Endothelial cell of umbilical vein (primary cell): ENCODE results near the gene GPSM1. TPM values are rescaled to one million over a fixed set of nuclear protein-coding genes. Genes with fewer than 3 reads are reported as not detected.
A peak's percentile ranks its signal among the peaks of the same experiment; 100 is the strongest.

ENCODE experiments used
- BruUV-seq: library from RNA; stranded (reverse); fragments of 400-500 nt; replicated peaks from 2 replicates; lab custom pipeline; 2021; lab: Mats Ljungman, UMichigan
- CTCF ChIA-PET: fragments of 300-600, 350-600 bp; sonication (Branson Sonifier 250); formaldehyde crosslinking; loops from one replicate; lab custom pipeline; 2021; ENCODE audit warnings: antibody characterized with exemption, inconsistent platforms; lab: Charles Lee
- POLR2A ChIA-PET: fragments of 300-600, 350-600 bp; sonication (Branson Sonifier 250); formaldehyde crosslinking; loops from one replicate; lab custom pipeline; 2021; ENCODE audit warnings: antibody characterized with exemption, inconsistent platforms; lab: Charles Lee
- DNase-seq: peaks from one replicate; pipeline ENCODE4 v3.0.0-alpha.2; 2011; ENCODE audit warnings: low read depth, low spot score
- FAIRE-seq: peaks from 2 replicates; lab custom pipeline; 2011; peaks lifted over from hg19 to GRCh38; lab: Jason Lieb, UNC
- H2AFZ ChIP-seq: 2 replicates; pipeline ENCODE4 v1.6.0; 2012; ENCODE audit warnings: low read depth, low read length, control low read depth, inconsistent platforms
- H3K27ac ChIP-seq: 2 replicates; pipeline ENCODE4 v1.5.1; 2011; ENCODE audit warnings: low read depth, mild to moderate bottlenecking, control low read depth, low read length, moderate library complexity; ENCODE audit not compliant: insufficient read depth
- H3K27me3 ChIP-seq, 2 experiments: 2 replicates each; pipeline versions ENCODE4 v1.6.0 to v1.6.1; 2011; ENCODE audit warnings: low read length in 2 of 2, mixed read lengths in 1 of 2; ENCODE audit not compliant: control insufficient read depth in 2 of 2, insufficient read depth in 2 of 2
- H3K36me3 ChIP-seq, 2 experiments: 2 replicates in 1 of 2; 3 replicates in 1 of 2; pipeline ENCODE4 v1.5.1; 2011; ENCODE audit warnings: low read length in 2 of 2, mild to moderate bottlenecking in 1 of 2, moderate library complexity in 1 of 2; ENCODE audit not compliant: control insufficient read depth in 2 of 2, insufficient read depth in 2 of 2; ENCODE audit errors: extremely low read depth in 1 of 2
- H3K4me1 ChIP-seq: 3 replicates; pipeline ENCODE4 v1.5.1; 2011; ENCODE audit warnings: mild to moderate bottlenecking, low read length; ENCODE audit not compliant: control insufficient read depth, insufficient read depth; ENCODE audit errors: extremely low read depth
- H3K4me2 ChIP-seq: 2 replicates; pipeline ENCODE4 v1.6.1; 2011; ENCODE audit warnings: low read length, control low read depth, mixed read lengths; ENCODE audit not compliant: insufficient read depth
- H3K4me3 ChIP-seq, 3 experiments: fragments of 200-600 bp in 1 of 3; sonication (generic), shearing (Covaris generic) in 1 of 3; replicated peaks in 1 of 3; 2 replicates each; pipeline ENCODE4 v1.5.1; 2011 to 2016; ENCODE audit warnings: control low read depth in 3 of 3, low read length in 3 of 3, mild to moderate bottlenecking in 2 of 3, inconsistent platforms in 1 of 3, low read depth in 1 of 3, moderate library complexity in 1 of 3; ENCODE audit not compliant: insufficient read depth in 1 of 3
- H3K79me2 ChIP-seq: 2 replicates; pipeline ENCODE4 v1.6.0; 2012; ENCODE audit warnings: low read length, inconsistent platforms; ENCODE audit not compliant: control insufficient read depth, insufficient read depth
- H3K9ac ChIP-seq: replicated peaks from 2 replicates; pipeline ENCODE3; 2011; ENCODE audit warnings: low read length, control low read depth; ENCODE audit not compliant: insufficient read depth; ENCODE audit errors: extremely low read depth
- H3K9me1 ChIP-seq: replicated peaks from 3 replicates; pipeline ENCODE4 v1.6.0; 2011; ENCODE audit warnings: mild to moderate bottlenecking, low read length; ENCODE audit not compliant: control insufficient read depth, insufficient read depth; ENCODE audit errors: extremely low read depth
- H3K9me3 ChIP-seq: replicated peaks from 2 replicates; pipeline ENCODE4 v1.5.1; 2012; ENCODE audit warnings: low read length, inconsistent platforms; ENCODE audit not compliant: control insufficient read depth, insufficient read depth
- H4K20me1 ChIP-seq: replicated peaks from 2 replicates; pipeline ENCODE3; 2011; ENCODE audit warnings: mild to moderate bottlenecking, low read length; ENCODE audit not compliant: control insufficient read depth, insufficient read depth; ENCODE audit errors: extremely low read depth
- CTCF ChIP-seq, 2 donors: IDR thresholded peaks; 1 replicate in 1 of 2; 2 replicates in 1 of 2; pipeline ENCODE4 v1.5.1; 2011; ENCODE audit warnings: low read length in 2 of 2, mild to moderate bottlenecking in 2 of 2, moderate library complexity in 2 of 2, control low read depth in 1 of 2, inconsistent platforms in 1 of 2, low read depth in 1 of 2; ENCODE audit not compliant: insufficient read depth in 1 of 2; ENCODE audit errors: extremely low read depth in 1 of 2
- EZH2 ChIP-seq: IDR thresholded peaks from 2 replicates; pipeline ENCODE4 v1.6.1; 2012; ENCODE audit warnings: borderline replicate concordance, low read depth, mild to moderate bottlenecking, moderate library complexity, low read length, inconsistent platforms; ENCODE audit not compliant: severe bottlenecking
- FOS ChIP-seq: IDR thresholded peaks from 2 replicates; pipeline ENCODE4 v1.6.1; 2011; ENCODE audit warnings: mild to moderate bottlenecking, low read length, moderate library complexity, borderline replicate concordance; ENCODE audit not compliant: insufficient read depth
- GATA2 ChIP-seq: IDR thresholded peaks from 2 replicates; pipeline ENCODE4 v1.7.0; 2011; ENCODE audit warnings: low read depth, mild to moderate bottlenecking, moderate library complexity, mixed read lengths, low read length; ENCODE audit not compliant: insufficient read length, insufficient read depth
- JUN ChIP-seq: IDR thresholded peaks from 2 replicates; pipeline ENCODE4 v1.6.1; 2011; ENCODE audit warnings: borderline replicate concordance, low read depth; ENCODE audit not compliant: insufficient read length, insufficient read depth
- MAX ChIP-seq: IDR thresholded peaks from 2 replicates; pipeline ENCODE4 v1.6.1; 2011; ENCODE audit not compliant: insufficient read depth, insufficient read length
- MYC ChIP-seq: IDR thresholded peaks from one replicate; pipeline ENCODE4 v1.6.1; 2011; ENCODE audit warnings: mild to moderate bottlenecking, low read depth, low read length
- POLR2A ChIP-seq: IDR thresholded peaks from 2 replicates; pipeline ENCODE4 v1.6.1; 2012; ENCODE audit warnings: low read depth, mild to moderate bottlenecking, control low read depth, low read length
- POLR2AphosphoS5 ChIP-seq: IDR thresholded peaks from 2 replicates; pipeline ENCODE4 v1.6.1; 2012; ENCODE audit warnings: low read depth, mild to moderate bottlenecking, control low read depth, low read length, moderate library complexity; ENCODE audit not compliant: insufficient read depth
- dilution Hi-C: fragments of 300-500 bp; cut with MboI; formaldehyde crosslinking; loops from one replicate; pipeline ENCODE4 v1.15.0; 2019; ENCODE audit warnings: low sequenced_read_pairs; ENCODE audit not compliant: extremely low pct_ligation_motif_present
- intact Hi-C: fragments of 100-400 bp; cut with micrococcal nuclease; formaldehyde crosslinking; loops from one replicate; pipeline ENCODE4 v1.10.0; 2022
- polyA plus RNA-seq, 4 experiments: library from polyadenylated mRNA; depleted of rRNA in 3 of 4; stranded (reverse) in 3 of 4; unstranded in 1 of 4; fragments of >200 nt; gene quantifications; 2 replicates each; pipeline versions ENCODE4 v1.2.1 to v1.2.3, GENCODE V29; 2011 to 2012; ENCODE audit warnings: missing spikeins in 1 of 4
- total RNA-seq: library from RNA; stranded (reverse); gene quantifications from 2 replicates; pipeline ENCODE4 v1.2.3, GENCODE V29; 2021

GPSM1 gene
- total and polyA plus RNA-seq, 2 donors (not counting 3 experiments of a cell fraction or from before 2014, with no cell fraction given), result 34.6 to 47.1 TPM

GRCh38 chr9:136326761-136327303, 507 bp upstream of the GPSM1 start:
- Histone ChIP-seq H3K27me3 (no peaks in the 10 kb centered on the region), H4K20me1 (no peaks in the 10 kb centered on the region), H3K4me2 (no peak overlapping the region), H3K4me1 (peaks cover 20% of the 10 kb centered on the region), H3K4me3 (peak overlapping the region in 1 of 3 experiments; percentile 66), H3K9me1 (no peaks in the 10 kb centered on the region), H2AFZ (peak overlapping the region; percentile 10), H3K9ac (peak overlapping the region; percentile 29), H3K79me2 (peaks cover 34% of the 10 kb centered on the region), H3K9me3 (no peaks in the 10 kb centered on the region), H3K36me3 (no peaks in the 10 kb centered on the region), H3K27ac (peak overlapping the region; percentile 55)
- TF ChIP-seq EZH2, result no peak
- TF ChIP-seq MAX, result no peak
- TF ChIP-seq MYC, result no peak
- no peak for TF ChIP-seq GATA2
- TF ChIP-seq CTCF (IDR thresholded peaks at IDR 0.05; ENCODE audit: extremely low read depth in 1 of 2, insufficient read depth in 1 of 2, low read depth in 1 of 2, low read length in 2 of 2), result no peak
- no peak for TF ChIP-seq POLR2A
- no peak for TF ChIP-seq POLR2AphosphoS5
- no peak for TF ChIP-seq FOS
- TF ChIP-seq JUN, result no peak
- no peak for DNase-seq
- CTCF ChIA-PET, result interaction anchor here (1.2 to 2.8 kb wide), 3 partner anchors 9 to 36 kb away, joined by 4 to 13 read pairs (median 5); partner anchors contain the start of gene DNLZ
- POLR2A ChIA-PET, result no interaction called here
- no TSS peak for BruUV-seq
- dilution Hi-C loops (no loop called here), intact Hi-C loops (no loop called here)
- no peak for FAIRE-seq
